Measurements from ENCODE around the gene FAF1.

The FAF1 gene

GRCh38 chr1:50415235-50416149 is 544.6 kb downstream of the FAF1 start:
- DNase-seq (ENCODE audit: low spot score): no peak
- ChIA-PET POLR2A (ENCODE audit: low non-redundant PET) (no interaction called here), CTCF (no interaction called here)
- TF ChIP-seq CTCF (conservative IDR thresholded peaks at IDR 0.05; ENCODE audit: low read depth): no peak
- no peak overlapping the region for H3K27ac ChIP-seq

GRCh38 chr1:50414853-50415234 is 545.2 kb downstream of the FAF1 start:
- ChIA-PET POLR2A (ENCODE audit: low non-redundant PET) (no interaction called here), CTCF (no interaction called here)
- no peak for DNase-seq (ENCODE audit: low spot score)
- no peak overlapping the region for H3K27ac ChIP-seq
- TF ChIP-seq CTCF (conservative IDR thresholded peaks at IDR 0.05; ENCODE audit: low read depth): no peak

GRCh38 chr1:50412813-50413476 is 547.1 kb downstream of the FAF1 start:
- ChIA-PET CTCF (no interaction called here), POLR2A (ENCODE audit: low non-redundant PET) (no interaction called here)
- no peak overlapping the region for H3K27ac ChIP-seq
- TF ChIP-seq CTCF (conservative IDR thresholded peaks at IDR 0.05; ENCODE audit: low read depth): no peak
- DNase-seq (ENCODE audit: low spot score): no peak

- DNase-seq (ENCODE audit: low spot score): no peak
- POLR2A ChIA-PET (ENCODE audit: low non-redundant PET): no interaction called here
- no peak for TF ChIP-seq CTCF (conservative IDR thresholded peaks at IDR 0.05; ENCODE audit: low read depth)
Measured at GRCh38 chr1:50405814-50406213, 554.3 kb downstream of the FAF1 start.

GRCh38 chr1:50393522-50394120 is 566.4 kb downstream of the FAF1 start:
- H3K27ac ChIP-seq: no peak overlapping the region
- TF ChIP-seq CTCF (conservative IDR thresholded peaks at IDR 0.05; ENCODE audit: low read depth): no peak
- no peak for DNase-seq (ENCODE audit: low spot score)
- ChIA-PET CTCF (no interaction called here), POLR2A (ENCODE audit: low non-redundant PET) (no interaction called here)

More at GRCh38 chr1:50405814-50406213, 554.3 kb downstream of the FAF1 start:
- no peak overlapping the region for H3K27ac ChIP-seq
- CTCF ChIA-PET: no interaction called here

Measured in RWPE1 (cell line).